ENCODE results near the gene IGIP.

Gene IGIP

DNA sequence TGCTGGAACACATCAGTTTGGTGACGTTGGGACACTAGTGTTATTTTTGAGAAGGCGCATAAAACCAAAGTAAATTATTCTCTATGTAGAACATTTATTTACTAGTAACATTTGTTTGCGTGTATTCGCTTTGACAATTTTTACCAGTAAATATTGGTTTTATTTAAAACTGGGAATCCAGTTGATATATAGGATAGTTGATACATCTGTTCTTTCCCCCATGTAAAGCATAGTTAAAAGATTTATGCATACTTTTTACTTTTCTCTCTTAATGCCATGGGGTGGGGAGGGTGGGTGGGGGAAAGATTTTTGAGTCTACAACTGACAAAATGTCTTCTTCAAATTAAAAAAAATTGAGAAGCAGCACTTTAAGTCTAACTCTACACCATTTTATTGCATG is at the start of gene IGIP:
Gene IGIP (plus strand): TSS at position 301 of the 400 bp plus-strand sequence. CDS start 2,540 bp downstream, outside the sequence.
- in situ Hi-C loops (cut with HindIII; ENCODE audit: low sequenced_read_pairs), result no loop called here
- TF ChIP-seq, protein P1, sequence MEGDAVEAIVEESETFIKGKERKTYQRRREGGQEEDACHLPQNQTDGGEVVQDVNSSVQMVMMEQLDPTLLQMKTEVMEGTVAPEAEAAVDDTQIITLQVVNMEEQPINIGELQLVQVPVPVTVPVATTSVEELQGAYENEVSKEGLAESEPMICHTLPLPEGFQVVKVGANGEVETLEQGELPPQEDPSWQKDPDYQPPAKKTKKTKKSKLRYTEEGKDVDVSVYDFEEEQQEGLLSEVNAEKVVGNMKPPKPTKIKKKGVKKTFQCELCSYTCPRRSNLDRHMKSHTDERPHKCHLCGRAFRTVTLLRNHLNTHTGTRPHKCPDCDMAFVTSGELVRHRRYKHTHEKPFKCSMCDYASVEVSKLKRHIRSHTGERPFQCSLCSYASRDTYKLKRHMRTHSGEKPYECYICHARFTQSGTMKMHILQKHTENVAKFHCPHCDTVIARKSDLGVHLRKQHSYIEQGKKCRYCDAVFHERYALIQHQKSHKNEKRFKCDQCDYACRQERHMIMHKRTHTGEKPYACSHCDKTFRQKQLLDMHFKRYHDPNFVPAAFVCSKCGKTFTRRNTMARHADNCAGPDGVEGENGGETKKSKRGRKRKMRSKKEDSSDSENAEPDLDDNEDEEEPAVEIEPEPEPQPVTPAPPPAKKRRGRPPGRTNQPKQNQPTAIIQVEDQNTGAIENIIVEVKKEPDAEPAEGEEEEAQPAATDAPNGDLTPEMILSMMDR (IDR thresholded peaks at IDR 0.05; ENCODE audit: low read depth, low read length, missing control alignments), result no peak

GRCh38 chr5:140076142-140076541 is 49.6 kb upstream of the IGIP start:
- H3K4me3 ChIP-seq (ENCODE audit: low read depth, low read length), result no peak overlapping the region
- in situ Hi-C loops (cut with HindIII; ENCODE audit: low sequenced_read_pairs), result no loop called here
- DNase-seq (ENCODE audit: low read depth), result no peak
- TF ChIP-seq, protein P1 (IDR thresholded peaks at IDR 0.05; ENCODE audit: low read depth, low read length, missing control alignments), result no peak

More for the DNA sequence above, at the start of gene IGIP:
- DNase-seq (ENCODE audit: low read depth), result no peak
- no peak within 1 kb of the TSS for H3K4me3 ChIP-seq (ENCODE audit: low read depth, low read length)

DNA sequence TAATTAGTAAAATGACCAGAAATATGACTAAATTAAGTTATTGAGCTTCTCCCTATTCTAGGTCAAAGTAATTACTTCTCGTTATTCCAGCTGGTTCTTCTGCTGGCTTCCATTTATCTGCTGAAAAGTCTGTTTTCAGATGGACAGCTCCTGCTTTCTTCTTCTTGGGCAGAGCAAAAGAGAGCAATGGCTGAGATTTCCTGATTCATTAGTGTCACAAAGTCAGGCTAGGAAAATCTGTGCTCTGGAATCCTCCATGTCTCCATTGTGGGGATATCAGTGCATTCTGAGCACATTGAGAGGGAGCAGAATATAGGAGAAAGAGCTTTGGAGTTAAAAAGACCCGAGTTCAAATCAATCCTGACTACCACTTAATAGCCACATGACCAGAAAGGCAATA is 48.9 kb upstream of the IGIP start:
- TF ChIP-seq, protein P1 (IDR thresholded peaks at IDR 0.05; ENCODE audit: low read depth, low read length, missing control alignments), result no peak
- no peak overlapping the region for H3K4me3 ChIP-seq (ENCODE audit: low read depth, low read length)
- in situ Hi-C loops (cut with HindIII; ENCODE audit: low sequenced_read_pairs), result no loop called here
- DNase-seq (ENCODE audit: low read depth), result no peak

- TF ChIP-seq, protein P1 (IDR thresholded peaks at IDR 0.05; ENCODE audit: low read depth, low read length, missing control alignments), result no peak
- in situ Hi-C loops (cut with HindIII; ENCODE audit: low sequenced_read_pairs), result no loop called here
- DNase-seq (ENCODE audit: low read depth), result no peak
- H3K4me3 ChIP-seq (ENCODE audit: low read depth, low read length), result no peak overlapping the region
These were observed 42.6 kb upstream of the IGIP start for GRCh38 chr5:140083120-140083519.

DNA sequence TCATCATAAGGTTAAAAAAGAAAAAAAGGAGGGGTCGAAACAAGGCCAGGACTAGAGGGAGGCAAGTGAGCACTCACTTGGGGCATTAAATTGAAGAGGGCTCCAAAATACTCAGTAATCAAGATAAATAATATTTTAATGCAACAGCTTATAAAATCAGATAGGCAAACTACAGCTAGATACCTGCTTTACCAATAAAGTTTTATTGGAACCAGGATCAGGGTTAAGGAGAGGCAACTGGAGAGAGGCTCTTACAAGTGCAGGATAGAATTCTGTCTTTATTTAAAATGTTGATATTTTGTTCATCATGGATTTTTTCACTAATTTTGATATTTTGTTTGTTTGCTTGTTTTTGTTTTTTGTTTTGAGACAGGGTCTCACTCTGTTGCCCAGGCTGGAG is 42.1 kb upstream of the IGIP start:
- in situ Hi-C loops (cut with HindIII; ENCODE audit: low sequenced_read_pairs), result no loop called here
- DNase-seq (ENCODE audit: low read depth), result no peak
- no peak overlapping the region for H3K4me3 ChIP-seq (ENCODE audit: low read depth, low read length)
- TF ChIP-seq, protein P1 (IDR thresholded peaks at IDR 0.05; ENCODE audit: low read depth, low read length, missing control alignments), result no peak

DNA sequence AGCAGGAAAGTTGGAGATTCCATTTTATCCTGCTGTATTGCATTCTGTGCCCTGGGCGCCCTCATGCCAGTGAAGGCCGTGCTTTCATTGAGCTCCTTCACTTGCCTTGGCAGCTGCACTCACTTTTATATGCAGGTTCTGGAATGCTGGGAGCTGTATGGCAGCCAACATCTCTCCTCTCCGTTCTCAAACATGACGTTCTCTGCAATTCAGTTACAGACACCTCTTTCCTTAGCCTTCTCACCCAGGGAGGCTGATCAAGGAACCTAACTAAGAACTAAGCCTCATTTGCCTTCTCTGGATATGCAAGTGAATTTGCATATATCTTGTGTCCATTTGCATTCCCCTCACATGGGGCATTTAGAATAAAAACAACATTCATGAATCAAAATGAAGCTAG is 41.2 kb upstream of the IGIP start:
- in situ Hi-C loops (cut with HindIII; ENCODE audit: low sequenced_read_pairs), result no loop called here
- TF ChIP-seq, protein P1 (IDR thresholded peaks at IDR 0.05; ENCODE audit: low read depth, low read length, missing control alignments), result no peak
- no peak for DNase-seq (ENCODE audit: low read depth)
- H3K4me3 ChIP-seq (ENCODE audit: low read depth, low read length), result no peak overlapping the region

DNA sequence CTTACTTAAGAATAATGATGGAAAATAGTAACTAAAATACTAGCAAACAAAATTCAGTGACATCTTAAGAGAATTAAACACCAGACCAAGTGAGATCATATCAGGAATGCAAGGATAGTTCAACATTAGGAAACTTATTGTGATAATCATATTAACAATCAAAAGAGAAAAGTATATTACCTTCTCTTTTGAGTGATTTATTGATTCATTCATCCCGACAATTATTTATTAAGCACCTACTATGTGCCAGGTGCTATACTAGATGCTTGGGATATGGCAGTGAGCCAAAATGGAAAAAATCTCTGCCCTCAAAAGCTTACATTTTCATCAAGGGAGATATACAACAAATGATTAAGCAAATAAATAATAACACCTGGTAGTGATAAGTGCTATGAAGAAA is 35.5 kb upstream of the IGIP start:
- in situ Hi-C loops (cut with HindIII; ENCODE audit: low sequenced_read_pairs), result no loop called here
- no peak for DNase-seq (ENCODE audit: low read depth)
- no peak overlapping the region for H3K4me3 ChIP-seq (ENCODE audit: low read depth, low read length)
- TF ChIP-seq, protein P1 (IDR thresholded peaks at IDR 0.05; ENCODE audit: low read depth, low read length, missing control alignments), result no peak

All from astrocyte of the cerebellum (primary cell).